K562 (cell line): ENCODE data around the gene RPP21. TPM values are rescaled to one million over a fixed set of nuclear protein-coding genes. Genes with fewer than 3 reads are reported as not detected.

Experiments
- ARNT ChIP-seq, 2 experiments: fragments of 450-650 bp; IDR thresholded peaks; 2 replicates each; pipeline ENCODE4 v1.6.1; 2016; ENCODE audit warnings: mild to moderate bottlenecking in 1 of 2
- CBX1 ChIP-seq: sonication (generic); IDR thresholded peaks from 2 replicates; pipeline ENCODE4 v1.6.1; 2016; ENCODE audit warnings: antibody characterized with exemption, low read depth, mild to moderate bottlenecking
- ETV5 ChIP-seq: sonication (generic); formaldehyde crosslinking; IDR thresholded peaks from 2 replicates; pipeline ENCODE4 v1.4.0; 2020; ENCODE audit warnings: low read depth, mild to moderate bottlenecking, missing genetic modification reagents
- EZH2 ChIP-seq: IDR thresholded peaks from 2 replicates; pipeline ENCODE4 v1.6.1; 2012; ENCODE audit warnings: low read depth, mild to moderate bottlenecking, inconsistent platforms, low read length, borderline replicate concordance
- FIP1L1 ChIP-seq: fragments of 200-400 bp; formaldehyde crosslinking; IDR thresholded peaks from 2 replicates; pipeline ENCODE4 v1.6.1; 2018; ENCODE audit warnings: mild to moderate bottlenecking, low read depth, low read length; ENCODE audit not compliant: poor library complexity, severe bottlenecking
- FOXK2 ChIP-seq, 2 experiments: fragments of 450-650 bp; IDR thresholded peaks in 1 of 2; conservative IDR thresholded peaks in 1 of 2; 2 replicates each; pipeline ENCODE4 v1.6.1; 2016; ENCODE audit warnings: low read depth in 2 of 2, mild to moderate bottlenecking in 1 of 2
- KAT7 ChIP-seq: sonication (generic); formaldehyde crosslinking; IDR thresholded peaks from 2 replicates; pipeline ENCODE4 v1.8.0; 2022; ENCODE audit warnings: missing genetic modification reagents, mild to moderate bottlenecking, borderline replicate concordance
- MEIS2 ChIP-seq: fragments of 450-650 bp; IDR thresholded peaks from 2 replicates; pipeline ENCODE4 v1.6.1; 2014; ENCODE audit warnings: mild to moderate bottlenecking; ENCODE audit not compliant: partially characterized antibody
- MITF ChIP-seq: IDR thresholded peaks from 2 replicates; pipeline ENCODE4 v1.6.1; 2014; ENCODE audit warnings: antibody characterized with exemption
- OTX1 ChIP-seq: fragments of 450-650 bp; formaldehyde crosslinking; IDR thresholded peaks from 2 replicates; pipeline ENCODE4 v1.4.0; 2022; ENCODE audit warnings: mild to moderate bottlenecking
- RBM22 ChIP-seq: fragments of 200-400 bp; formaldehyde crosslinking; IDR thresholded peaks from 2 replicates; pipeline ENCODE4 v1.6.1; 2018; ENCODE audit warnings: low read length, low read depth; ENCODE audit not compliant: poor library complexity, severe bottlenecking
- RBM25 ChIP-seq: fragments of 200-400 bp; formaldehyde crosslinking; IDR thresholded peaks from 2 replicates; pipeline ENCODE4 v1.6.1; 2018; ENCODE audit warnings: low read length, low read depth, moderate library complexity; ENCODE audit not compliant: severe bottlenecking
- SMARCB1 ChIP-seq: IDR thresholded peaks from 2 replicates; pipeline ENCODE4 v1.6.1; 2011; ENCODE audit warnings: improper control_type of control experiment, low read depth; ENCODE audit not compliant: insufficient read length
- SRF ChIP-seq, 2 experiments: fragments of 250-450, 450-650 bp in 1 of 2; sonication (Bioruptor Pico) in 1 of 2; sonication (generic) in 1 of 2; formaldehyde crosslinking; IDR thresholded peaks; 2 replicates each; pipeline versions ENCODE4 v1.5.0 to v1.5.1; 2020 to 2022; ENCODE audit warnings: mild to moderate bottlenecking in 1 of 2, missing genetic modification reagents in 1 of 2
- STAT6 ChIP-seq: sonication (generic); formaldehyde crosslinking; IDR thresholded peaks from 2 replicates; pipeline ENCODE4 v1.8.1; 2023; ENCODE audit warnings: mild to moderate bottlenecking, missing genetic modification reagents
- TGIF2 ChIP-seq: sonication (generic); formaldehyde crosslinking; IDR thresholded peaks from 2 replicates; pipeline ENCODE4 v1.8.1; 2022; ENCODE audit warnings: mild to moderate bottlenecking, missing genetic modification reagents, moderate library complexity
- USF2 ChIP-seq: sonication (generic); formaldehyde crosslinking; IDR thresholded peaks from 2 replicates; pipeline ENCODE4 v1.5.0; 2020; ENCODE audit warnings: missing genetic modification reagents
- ZNF212 ChIP-seq: fragments of 450-650 bp; formaldehyde crosslinking; IDR thresholded peaks from 2 replicates; pipeline ENCODE4 v1.4.0; 2020; ENCODE audit warnings: mild to moderate bottlenecking
- ZNF639 ChIP-seq, 2 experiments: fragments of 200-800 bp in 1 of 2; sonication (Bioruptor generic) in 1 of 2; sonication (generic) in 1 of 2; formaldehyde crosslinking in 1 of 2; IDR thresholded peaks in 1 of 2; conservative IDR thresholded peaks in 1 of 2; 2 replicates each; pipeline versions ENCODE4 v1.5.0 to v1.6.1; 2016 to 2020; ENCODE audit warnings: missing compliant biosample characterization in 1 of 2, missing genetic modification characterization in 1 of 2, missing genetic modification reagents in 1 of 2
- polyA plus RNA-seq, 8 experiments: library from polyadenylated mRNA; depleted of rRNA in 4 of 8; stranded (reverse) in 5 of 8; unstranded in 3 of 8; fragments of >200 nt; fragmentation: Nextera tagmentation in 2 of 8; fragmentation: Illumina TruSeq in 1 of 8; extraction: Ambion mirVana in 2 of 8; extraction: Trizol in 1 of 8; gene quantifications; 2 replicates each; pipeline versions ENCODE4 v1.2.1 to v1.2.3, GENCODE V29; 2011 to 2014; ENCODE audit warnings: inconsistent platforms in 1 of 8, missing spikeins in 1 of 8
- total RNA-seq, 7 experiments: library from RNA; depleted of rRNA in 6 of 7; stranded (reverse); fragments of >200 nt in 6 of 7; fragmentation: Illumina TruSeq in 2 of 7; extraction: Trizol in 2 of 7; gene quantifications; 2 replicates each; pipeline versions ENCODE4 v1.2.1 to v1.2.3, GENCODE V29; 2011 to 2021; ENCODE audit warnings: low replicate concordance in 1 of 7

Gene RPP21
- total and polyA plus RNA-seq, 9 of the 15 experiments (the other 6 are each of a cell fraction or from before 2014, with no cell fraction given) = 62.1 to 362 (median 166) TPM

- TF ChIP-seq ZNF639 (CRISPR knock-in tag; conservative IDR thresholded peaks at IDR 0.05 in 1 of 2, IDR thresholded peaks at IDR 0.05 in 1 of 2) (peak in 1 of 2 experiments; percentile 93; a peak in 2 of 4 replicates), KAT7 (peak; percentile 48; the same call in 1 of the 2 replicates), EZH2 (no peak), USF2 (CRISPR knock-in tag) (0 out of 2 replicates have a peak, but pooled peaks have one; percentile 14), FOXK2 (conservative IDR thresholded peaks at IDR 0.05 in 1 of 2, IDR thresholded peaks at IDR 0.05 in 1 of 2; ENCODE audit: low read depth in 2 of 2) (peak; percentile 33 to 64; a peak in 3 of 4 replicates), RBM22 (peak; percentile 21), ARNT (IDR thresholded peaks at IDR 0.05) (no peak), MEIS2 (peak; percentile 80), MITF (no peak), STAT6 (0 out of 2 replicates have a peak, but pooled peaks have one; percentile 21), CBX1 (peak; percentile 20; the same call in 1 of the 2 replicates), RBM25 (peak; percentile 7), TGIF2 (CRISPR knock-in tag) (peak; percentile 77; the same call in 1 of the 2 replicates), SRF (CRISPR knock-in tag; IDR thresholded peaks at IDR 0.05) (0 out of 4 replicates have a peak, but pooled peaks of 1 of the 2 experiments have one; percentile 20), ZNF212 (0 out of 2 replicates have a peak, but pooled peaks have one; percentile 67), FIP1L1 (no peak), ETV5 (CRISPR knock-in tag) (peak; percentile 80), OTX1 (CRISPR knock-in tag) (peak; percentile 86), SMARCB1 (no peak)
Measured at GRCh38 chr6:30326526-30327231, 18.3 kb upstream of the RPP21 start, which contains the start of gene TRIM39 (continued).
